ENCODE measurements around the gene STRN.

DNA sequence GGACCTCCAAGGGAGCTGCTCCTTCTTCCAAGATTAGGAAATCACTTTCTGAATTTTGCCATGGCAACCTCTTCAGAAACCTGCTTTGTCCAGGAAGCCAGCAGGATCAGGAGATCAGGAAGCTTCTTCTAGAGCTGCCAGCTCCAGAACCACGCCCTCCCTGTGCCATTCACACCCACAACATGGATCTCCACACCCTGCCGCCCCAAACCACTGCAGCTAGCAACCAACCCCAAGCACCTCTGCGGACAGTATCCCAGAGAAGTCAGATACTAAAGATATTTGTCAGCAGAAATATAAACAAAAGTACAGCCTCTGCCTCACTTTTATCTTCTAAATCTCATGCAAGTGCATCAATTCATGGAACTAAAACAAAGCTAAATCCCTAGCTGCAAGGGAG, 163.4 kb downstream of the STRN start:
- TF ChIP-seq, protein P1, sequence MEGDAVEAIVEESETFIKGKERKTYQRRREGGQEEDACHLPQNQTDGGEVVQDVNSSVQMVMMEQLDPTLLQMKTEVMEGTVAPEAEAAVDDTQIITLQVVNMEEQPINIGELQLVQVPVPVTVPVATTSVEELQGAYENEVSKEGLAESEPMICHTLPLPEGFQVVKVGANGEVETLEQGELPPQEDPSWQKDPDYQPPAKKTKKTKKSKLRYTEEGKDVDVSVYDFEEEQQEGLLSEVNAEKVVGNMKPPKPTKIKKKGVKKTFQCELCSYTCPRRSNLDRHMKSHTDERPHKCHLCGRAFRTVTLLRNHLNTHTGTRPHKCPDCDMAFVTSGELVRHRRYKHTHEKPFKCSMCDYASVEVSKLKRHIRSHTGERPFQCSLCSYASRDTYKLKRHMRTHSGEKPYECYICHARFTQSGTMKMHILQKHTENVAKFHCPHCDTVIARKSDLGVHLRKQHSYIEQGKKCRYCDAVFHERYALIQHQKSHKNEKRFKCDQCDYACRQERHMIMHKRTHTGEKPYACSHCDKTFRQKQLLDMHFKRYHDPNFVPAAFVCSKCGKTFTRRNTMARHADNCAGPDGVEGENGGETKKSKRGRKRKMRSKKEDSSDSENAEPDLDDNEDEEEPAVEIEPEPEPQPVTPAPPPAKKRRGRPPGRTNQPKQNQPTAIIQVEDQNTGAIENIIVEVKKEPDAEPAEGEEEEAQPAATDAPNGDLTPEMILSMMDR (IDR thresholded peaks at IDR 0.05; ENCODE audit: low read depth, low read length): no peak
- no peak for TF ChIP-seq POLR2A (IDR thresholded peaks at IDR 0.05; ENCODE audit: extremely low read depth, insufficient read length)
- TF ChIP-seq MYC (IDR thresholded peaks at IDR 0.05; ENCODE audit: low read depth, low read length): no peak
- TF ChIP-seq, protein P2, sequence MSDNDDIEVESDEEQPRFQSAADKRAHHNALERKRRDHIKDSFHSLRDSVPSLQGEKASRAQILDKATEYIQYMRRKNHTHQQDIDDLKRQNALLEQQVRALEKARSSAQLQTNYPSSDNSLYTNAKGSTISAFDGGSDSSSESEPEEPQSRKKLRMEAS (IDR thresholded peaks at IDR 0.05; ENCODE audit: low read depth, low read length): no peak

Measured in NB4 (cell line).